ENCODE measurements around the gene PREX1.

DNA sequence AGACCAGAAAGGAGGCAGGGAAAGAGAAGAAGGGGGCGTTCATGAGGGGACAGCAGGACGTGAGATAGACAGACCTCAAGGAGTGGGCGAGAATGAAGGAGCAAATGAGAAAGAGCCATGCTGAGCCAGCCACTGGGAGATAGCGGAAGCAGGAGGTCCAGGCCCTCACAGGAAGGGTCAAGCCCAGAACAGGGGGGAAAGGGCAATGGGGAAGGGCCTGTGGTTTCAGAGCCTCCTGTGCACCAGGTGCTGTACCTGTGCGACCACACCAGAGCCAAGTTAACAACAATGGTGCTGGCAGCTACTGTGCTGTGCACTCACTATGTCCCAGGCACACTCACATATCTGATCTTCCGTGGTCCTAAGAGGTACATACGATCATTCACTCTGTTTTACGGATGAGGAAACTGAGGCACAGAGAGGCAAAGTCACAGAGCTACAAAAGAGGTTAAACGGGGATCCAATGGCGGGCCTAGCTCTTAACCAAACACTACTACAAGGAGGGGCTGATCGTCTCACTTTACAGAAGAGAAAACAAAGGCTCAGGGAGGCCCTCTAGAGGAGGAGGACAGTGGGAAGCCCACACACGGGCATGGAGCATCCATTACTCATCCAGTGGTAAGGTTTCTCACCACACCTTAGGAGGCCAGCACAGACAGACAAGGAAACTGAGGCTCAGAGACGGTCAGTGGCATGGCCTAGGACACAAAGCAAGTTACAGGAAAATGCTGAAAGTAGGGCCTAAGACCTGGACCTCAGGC lies 129.1 kb downstream of the PREX1 start:
- TF ChIP-seq EZH2 (IDR thresholded peaks at IDR 0.05; ENCODE audit: low read length) = no peak
- TF ChIP-seq, protein P1, sequence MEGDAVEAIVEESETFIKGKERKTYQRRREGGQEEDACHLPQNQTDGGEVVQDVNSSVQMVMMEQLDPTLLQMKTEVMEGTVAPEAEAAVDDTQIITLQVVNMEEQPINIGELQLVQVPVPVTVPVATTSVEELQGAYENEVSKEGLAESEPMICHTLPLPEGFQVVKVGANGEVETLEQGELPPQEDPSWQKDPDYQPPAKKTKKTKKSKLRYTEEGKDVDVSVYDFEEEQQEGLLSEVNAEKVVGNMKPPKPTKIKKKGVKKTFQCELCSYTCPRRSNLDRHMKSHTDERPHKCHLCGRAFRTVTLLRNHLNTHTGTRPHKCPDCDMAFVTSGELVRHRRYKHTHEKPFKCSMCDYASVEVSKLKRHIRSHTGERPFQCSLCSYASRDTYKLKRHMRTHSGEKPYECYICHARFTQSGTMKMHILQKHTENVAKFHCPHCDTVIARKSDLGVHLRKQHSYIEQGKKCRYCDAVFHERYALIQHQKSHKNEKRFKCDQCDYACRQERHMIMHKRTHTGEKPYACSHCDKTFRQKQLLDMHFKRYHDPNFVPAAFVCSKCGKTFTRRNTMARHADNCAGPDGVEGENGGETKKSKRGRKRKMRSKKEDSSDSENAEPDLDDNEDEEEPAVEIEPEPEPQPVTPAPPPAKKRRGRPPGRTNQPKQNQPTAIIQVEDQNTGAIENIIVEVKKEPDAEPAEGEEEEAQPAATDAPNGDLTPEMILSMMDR (optimal IDR thresholded peaks at IDR 0.05 in 1 of 3, IDR thresholded peaks at IDR 0.05 in 1 of 3, conservative IDR thresholded peaks at IDR 0.05 in 1 of 3; ENCODE audit: extremely low read depth in 1 of 3, insufficient read depth in 2 of 3, low read length in 3 of 3) = peak in 1 of 3 experiments; percentile 14
